Ishikawa (cell line): Measurements from ENCODE around the gene MACROD2.

Source experiments
- CEBPB ChIP-seq: IDR thresholded peaks from 2 replicates; pipeline ENCODE4 v1.6.1; 2012
- CREB1 ChIP-seq: IDR thresholded peaks from 2 replicates; pipeline ENCODE4 v1.6.1; 2012; ENCODE audit warnings: low read depth
- EP300 ChIP-seq: IDR thresholded peaks from 2 replicates; pipeline ENCODE4 v1.6.1; 2012; ENCODE audit warnings: borderline replicate concordance
- FOXM1 ChIP-seq: IDR thresholded peaks from 2 replicates; pipeline ENCODE4 v1.6.1; 2012; ENCODE audit warnings: low read depth, borderline replicate concordance
- MAX ChIP-seq: IDR thresholded peaks from 2 replicates; pipeline ENCODE4 v1.6.1; 2012
- RAD21 ChIP-seq: IDR thresholded peaks from 2 replicates; pipeline ENCODE4 v1.6.1; 2012; ENCODE audit warnings: low read depth
- REST ChIP-seq: IDR thresholded peaks from 2 replicates; pipeline ENCODE4 v1.6.1; 2012; ENCODE audit warnings: low read depth, mild to moderate bottlenecking
- TAF1 ChIP-seq: IDR thresholded peaks from 2 replicates; pipeline ENCODE4 v1.6.1; 2012; ENCODE audit warnings: low read depth, mild to moderate bottlenecking
- TEAD4 ChIP-seq: IDR thresholded peaks from 2 replicates; pipeline ENCODE4 v1.6.1; 2012
- YY1 ChIP-seq: IDR thresholded peaks from 2 replicates; pipeline ENCODE4 v1.6.1; 2012; ENCODE audit warnings: low read depth
- ZBTB7A ChIP-seq: IDR thresholded peaks from 2 replicates; pipeline ENCODE4 v1.6.1; 2012; ENCODE audit warnings: low read depth

- TF ChIP-seq YY1 (no peak), FOXM1 (no peak), TAF1 (no peak), REST (no peak), CREB1 (no peak), MAX (no peak), RAD21 (no peak; the same call in 1 of the 2 replicates), CEBPB (no peak), EP300 (no peak), TEAD4 (no peak), ZBTB7A (no peak)
These were observed 1847.6 kb downstream of the MACROD2 start for GRCh38 chr20:15842872-15843271.
